RWPE1 (cell line): ENCODE measurements around the gene MRGPRE.
"Not testable (repeated sequence)": the region's sequence is repeated elsewhere in the genome, so short reads cannot be mapped to it uniquely, and the experiment has no call there.

Experiments used
- CTCF ChIA-PET: fragments of 350-600 bp; sonication (Branson Sonifier 250); formaldehyde crosslinking; extraction: SDS; loops from one replicate; lab custom pipeline; 2021; lab: Yijun Ruan, JAX
- POLR2A ChIA-PET: fragments of 400-600 bp; formaldehyde crosslinking; extraction: SDS; loops from one replicate; lab custom pipeline; 2020; ENCODE audit warnings: antibody characterized with exemption; ENCODE audit not compliant: low non-redundant PET; lab: Yijun Ruan, JAX
- DNase-seq: peaks from one replicate; pipeline ENCODE4 v3.0.0; 2012; ENCODE audit warnings: low spot score
- H3K27ac ChIP-seq: fragments of 450-650 bp; 2 replicates; pipeline ENCODE4 v1.5.1; 2017
- CTCF ChIP-seq: fragments of 450-650 bp; conservative IDR thresholded peaks from 2 replicates; pipeline ENCODE4 v1.5.1; 2017; ENCODE audit warnings: low read depth, mild to moderate bottlenecking

The MRGPRE gene

GRCh38 chr11:3231851-3232744 lies at the start of gene MRGPRE:
TSS of gene MRGPRE (minus strand) at chr11:3232417. CDS start at chr11:3228799, 3,618 bp downstream.
- no peak for DNase-seq
- ChIA-PET POLR2A (no interaction called here), CTCF (no interaction called here)
- no peak within 1 kb of the TSS for H3K27ac ChIP-seq
- TF ChIP-seq CTCF, result no peak

- DNase-seq, CTCF ChIA-PET, POLR2A ChIA-PET: not testable (repeated sequence)
Observed at GRCh38 chr11:3281146-3281545, 48.9 kb upstream of the MRGPRE start.

GRCh38 chr11:3280662-3281061 lies 48.4 kb upstream of the MRGPRE start:
- DNase-seq, POLR2A ChIA-PET, CTCF ChIA-PET, H3K27ac ChIP-seq: not testable (repeated sequence)

More at GRCh38 chr11:3281146-3281545, 48.9 kb upstream of the MRGPRE start:
- not testable (repeated sequence) for H3K27ac ChIP-seq

- POLR2A ChIA-PET, DNase-seq, H3K27ac ChIP-seq, CTCF ChIA-PET: not testable (repeated sequence)
Observed at GRCh38 chr11:3278922-3279321, 46.7 kb upstream of the MRGPRE start.

- CTCF ChIA-PET, H3K27ac ChIP-seq, DNase-seq, POLR2A ChIA-PET: not testable (repeated sequence)
Observed at GRCh38 chr11:3273629-3274028, 41.4 kb upstream of the MRGPRE start.

- POLR2A ChIA-PET, H3K27ac ChIP-seq, CTCF ChIA-PET: not testable (repeated sequence)
Observed at GRCh38 chr11:3262548-3262947, 30.3 kb upstream of the MRGPRE start.

GRCh38 chr11:3261831-3262230 lies 29.6 kb upstream of the MRGPRE start:
- POLR2A ChIA-PET, CTCF ChIA-PET, H3K27ac ChIP-seq, DNase-seq: not testable (repeated sequence)

More at GRCh38 chr11:3262548-3262947, 30.3 kb upstream of the MRGPRE start:
- DNase-seq, result not testable (repeated sequence)

- CTCF ChIA-PET, DNase-seq, POLR2A ChIA-PET: not testable (repeated sequence)
Observed at GRCh38 chr11:3257509-3257908, 25.3 kb upstream of the MRGPRE start.

GRCh38 chr11:3255241-3255640 lies 23.0 kb upstream of the MRGPRE start:
- POLR2A ChIA-PET, CTCF ChIA-PET, H3K27ac ChIP-seq, DNase-seq: not testable (repeated sequence)

More at GRCh38 chr11:3257509-3257908, 25.3 kb upstream of the MRGPRE start:
- H3K27ac ChIP-seq, result not testable (repeated sequence)

- POLR2A ChIA-PET, H3K27ac ChIP-seq, DNase-seq, CTCF ChIA-PET: not testable (repeated sequence)
Observed at GRCh38 chr11:3254773-3255172, 22.6 kb upstream of the MRGPRE start.

- CTCF ChIA-PET, result interaction anchor here (0.9 kb wide), 1 partner anchor 82 kb away, joined by 3 read pairs; no protein-coding TSS in a partner anchor
- POLR2A ChIA-PET, result no interaction called here
- H3K27ac ChIP-seq, result no peak overlapping the region
- DNase-seq, result no peak
- no peak for TF ChIP-seq CTCF
Observed at GRCh38 chr11:3245071-3245470, 12.9 kb upstream of the MRGPRE start.
